ENCODE measurements around the gene UBE2Q2.
"Not testable (repeated sequence)": the region's sequence is repeated elsewhere in the genome, so short reads cannot be mapped to it uniquely, and the experiment has no call there.

UBE2Q2 gene

DNA sequence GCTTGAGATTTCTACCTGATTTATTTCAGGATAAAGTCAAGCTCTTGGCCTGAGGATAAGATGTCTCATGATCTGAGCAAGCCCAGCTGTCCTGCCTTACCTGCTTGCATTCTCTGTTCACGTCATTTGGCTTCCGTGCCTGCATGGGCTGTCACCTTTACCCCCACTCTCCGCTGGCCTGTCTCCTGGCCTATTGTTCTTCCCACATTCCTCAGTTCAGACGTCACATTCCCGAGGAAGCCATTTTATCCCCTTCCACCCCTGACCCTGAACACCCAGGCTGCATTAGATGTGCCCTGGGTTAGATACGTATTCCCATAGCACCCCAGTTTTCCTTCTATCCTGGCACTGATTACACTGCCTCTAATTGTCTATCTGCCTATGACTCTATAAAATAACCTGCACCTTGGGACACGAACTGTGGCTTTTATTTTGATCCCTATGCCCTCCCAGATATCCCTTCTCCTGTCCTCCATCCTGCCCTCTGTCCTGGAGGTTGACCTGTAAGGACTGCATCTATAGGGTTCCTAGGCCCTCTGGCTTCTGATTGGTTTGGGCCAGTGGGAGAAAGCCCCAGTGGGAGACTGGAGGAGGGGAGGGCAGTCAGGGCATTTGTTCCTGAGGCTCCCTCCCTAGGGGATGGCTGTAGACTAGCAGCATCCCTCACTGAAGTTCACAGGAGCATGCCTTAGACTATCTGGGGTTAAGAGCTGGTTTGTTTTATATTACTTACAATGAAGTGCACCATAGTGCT, 19.2 kb upstream of the UBE2Q2 start:
- no peak for DNase-seq (ENCODE audit: low read depth)

DNA sequence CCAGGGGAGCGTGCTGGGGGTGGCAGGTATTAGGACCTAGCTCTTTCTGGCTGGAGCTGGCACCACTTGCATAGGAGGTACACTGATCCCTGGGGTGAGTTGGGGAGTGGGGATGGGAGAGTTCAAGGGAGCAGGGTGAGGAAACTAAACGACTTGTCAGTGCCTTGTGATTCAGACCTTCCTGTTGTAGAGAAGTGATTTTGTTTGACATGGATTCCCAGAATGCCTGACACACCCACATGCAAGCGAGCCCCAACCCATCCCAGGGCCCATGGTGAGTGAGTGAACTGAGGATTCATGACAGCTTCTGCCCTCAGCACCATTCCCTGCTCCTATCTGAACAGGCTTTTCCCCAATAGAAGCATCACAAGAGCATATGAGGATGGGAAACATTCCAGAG, 15.6 kb upstream of the UBE2Q2 start:
- no peak for DNase-seq (ENCODE audit: low read depth)

- no peak for DNase-seq (ENCODE audit: low read depth)
Measured at GRCh38 chr15:75828429-75828828, 14.8 kb upstream of the UBE2Q2 start.

- no peak for DNase-seq (ENCODE audit: low read depth)
Measured at GRCh38 chr15:75830910-75831805, 12.1 kb upstream of the UBE2Q2 start.

GRCh38 chr15:75831806-75832102, 11.5 kb upstream of the UBE2Q2 start:
- DNase-seq (ENCODE audit: low read depth) = no peak

GRCh38 chr15:75832114-75832513, 11.1 kb upstream of the UBE2Q2 start:
- DNase-seq (ENCODE audit: low read depth) = no peak

DNA sequence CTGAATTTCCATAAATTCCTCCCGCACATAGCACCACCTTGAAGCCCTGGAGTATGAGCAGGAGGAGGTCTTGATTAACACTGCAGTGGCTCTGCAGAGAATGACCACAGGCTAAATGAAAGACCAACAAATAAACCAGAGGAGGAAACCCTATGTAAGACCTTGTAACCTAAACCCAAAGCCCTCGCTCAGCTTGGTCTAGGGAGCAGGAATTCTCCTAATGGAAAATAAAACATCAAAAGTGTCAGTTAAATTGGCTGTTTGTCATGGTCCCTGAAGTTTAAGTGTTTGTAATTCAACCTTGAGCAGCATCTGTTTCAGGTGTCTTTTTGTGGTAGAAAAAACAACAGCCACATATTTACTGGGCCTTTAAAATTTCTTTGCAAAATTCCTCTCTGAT, 9.2 kb upstream of the UBE2Q2 start:
- no peak for DNase-seq (ENCODE audit: low read depth)

DNA sequence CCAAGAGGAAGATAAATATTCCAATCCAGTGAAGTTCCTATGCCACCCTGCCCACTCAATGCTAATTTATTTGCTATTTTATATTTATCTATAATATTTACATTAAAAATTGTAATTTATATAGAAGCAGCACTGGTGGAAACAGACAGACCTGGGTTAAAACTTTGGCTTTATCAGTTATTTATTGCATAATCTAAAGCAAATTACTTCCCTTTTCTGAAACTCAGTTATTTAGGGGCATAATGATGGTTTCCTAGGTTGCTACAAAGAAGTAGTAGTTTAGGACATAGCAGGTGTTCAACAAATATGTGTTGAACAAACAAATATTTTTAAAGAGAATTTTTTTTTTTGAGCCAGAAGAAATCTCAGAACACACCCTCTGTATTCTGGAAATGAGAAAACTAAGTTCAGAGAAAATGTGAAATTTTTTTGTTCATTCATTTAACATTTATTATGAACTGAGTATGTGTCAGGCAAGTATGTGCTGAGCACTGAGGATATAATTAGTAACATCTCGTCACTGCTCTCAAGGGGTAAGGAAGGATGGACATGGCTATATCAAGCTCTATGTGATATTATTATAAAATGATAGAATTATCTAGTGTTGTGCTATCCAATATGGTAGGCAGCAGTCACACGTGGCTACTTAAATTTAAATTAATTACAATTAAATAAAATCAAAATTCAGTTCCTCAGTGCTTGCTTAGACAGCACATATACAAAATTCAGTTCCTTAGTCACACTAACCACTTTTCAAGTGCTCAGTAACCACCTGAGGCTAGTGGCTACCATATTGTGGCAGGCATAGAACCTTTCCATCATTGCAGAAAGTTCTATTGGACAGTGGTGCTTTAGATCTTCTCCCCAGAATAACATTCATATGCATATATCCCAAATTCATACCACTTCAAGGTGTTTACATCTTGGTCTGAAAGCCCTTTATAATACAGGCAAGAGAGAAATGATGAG, 7.0 kb upstream of the UBE2Q2 start:
- no peak for DNase-seq (ENCODE audit: low read depth)

GRCh38 chr15:75836959-75837334, 6.3 kb upstream of the UBE2Q2 start:
- DNase-seq (ENCODE audit: low read depth) = peak; percentile 75

DNA sequence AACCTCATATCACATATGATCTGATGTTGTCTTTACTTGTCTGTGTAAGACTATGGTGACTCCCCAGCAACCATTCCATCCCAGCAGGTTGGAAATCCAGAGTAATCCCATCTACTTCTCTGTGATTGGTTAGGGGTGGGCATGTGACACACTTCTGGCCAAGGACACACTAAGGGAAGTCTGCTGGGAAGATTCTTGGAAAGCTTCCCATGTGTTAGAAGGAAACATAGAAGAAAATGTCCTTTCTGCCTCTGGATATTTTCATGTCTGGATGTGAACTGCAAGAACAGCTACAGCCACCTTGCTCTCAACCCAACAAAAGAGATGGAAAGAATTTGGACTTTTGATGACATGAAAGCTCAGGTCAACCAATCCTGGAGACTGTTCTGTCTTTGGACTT, 2.6 kb upstream of the UBE2Q2 start:
- peak; percentile 83 for DNase-seq (ENCODE audit: low read depth)

GRCh38 chr15:75841626-75842025, 1.6 kb upstream of the UBE2Q2 start:
- DNase-seq (ENCODE audit: low read depth) = no peak

- DNase-seq (ENCODE audit: low read depth) = peak; percentile 44
Measured at GRCh38 chr15:75843678-75844581, 683 bp downstream of the UBE2Q2 start.

GRCh38 chr15:75844629-75845335, 1.5 kb downstream of the UBE2Q2 start:
- DNase-seq (ENCODE audit: low read depth) = no peak

DNA sequence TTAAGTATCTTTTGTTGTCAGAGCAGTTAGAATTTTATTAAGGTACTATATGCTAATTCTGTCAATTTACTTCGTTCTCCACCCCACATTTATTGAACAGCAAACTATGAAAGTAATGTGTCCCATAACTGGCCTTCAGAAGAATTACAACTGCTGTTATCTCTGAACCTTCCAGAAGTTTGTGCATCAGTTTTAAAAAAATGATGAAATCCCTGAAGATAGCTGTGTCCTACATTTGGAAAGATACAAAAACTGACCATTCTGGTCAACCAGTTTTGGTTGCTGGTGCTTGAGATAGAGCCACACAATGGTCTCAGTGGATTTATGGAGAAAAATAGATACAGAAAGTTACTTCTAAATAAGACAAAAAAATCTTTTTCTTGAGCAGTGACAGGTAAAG, 5.9 kb downstream of the UBE2Q2 start:
- no peak for DNase-seq (ENCODE audit: low read depth)

DNA sequence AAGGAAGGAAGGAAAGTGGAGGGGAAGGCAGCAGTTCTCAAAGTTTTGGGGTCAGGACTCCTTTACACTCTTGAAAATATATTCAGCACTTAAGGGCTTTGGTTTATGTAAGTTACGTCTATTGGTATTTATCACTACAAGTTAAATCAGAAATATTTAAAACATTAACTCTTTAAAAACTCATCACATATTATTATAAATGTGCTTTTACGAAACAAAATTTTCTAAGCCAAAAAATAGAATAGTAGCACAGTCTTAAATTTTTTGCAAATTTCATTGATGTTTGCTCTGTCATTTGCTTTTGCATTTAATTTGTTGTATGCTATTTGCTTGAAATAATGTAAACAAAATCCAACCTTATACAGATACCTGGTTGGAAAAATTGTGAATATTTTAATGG, 7.5 kb downstream of the UBE2Q2 start:
- no peak for DNase-seq (ENCODE audit: low read depth)

GRCh38 chr15:75851566-75851965, 8.3 kb downstream of the UBE2Q2 start:
- not testable (repeated sequence) for DNase-seq (ENCODE audit: low read depth)

DNA sequence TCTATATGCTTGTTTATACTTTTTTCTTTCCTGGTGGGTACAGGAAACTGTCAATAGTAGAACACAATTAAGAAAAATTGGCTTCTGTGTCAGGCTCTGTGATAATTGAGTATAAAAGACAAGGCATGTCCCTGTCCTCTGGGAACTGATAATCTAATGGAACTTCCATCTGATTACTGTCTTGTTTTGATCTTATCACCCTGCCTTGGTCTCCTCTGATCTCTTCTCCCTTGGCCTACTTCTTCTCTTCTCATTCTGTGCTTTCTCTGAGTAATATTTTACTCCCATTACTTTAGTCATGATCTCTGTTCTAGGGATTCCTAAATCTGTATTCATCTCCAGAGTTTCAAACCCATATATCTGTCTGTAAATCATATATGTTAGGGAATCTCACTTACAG, 14.6 kb downstream of the UBE2Q2 start:
- no peak for DNase-seq (ENCODE audit: low read depth)

GRCh38 chr15:75861750-75862402, 18.6 kb downstream of the UBE2Q2 start:
- peak; percentile 27 for DNase-seq (ENCODE audit: low read depth)

- DNase-seq (ENCODE audit: low read depth) = no peak
Measured at GRCh38 chr15:75862796-75863195, 19.5 kb downstream of the UBE2Q2 start.

All from amniotic epithelial cell (primary cell).